GM12878 (cell line): ENCODE results near the gene CCDC91. TPM values are rescaled to one million over a fixed set of nuclear protein-coding genes. Genes with fewer than 3 reads are reported as not detected.

Experiments
- CHD2 ChIP-seq: IDR thresholded peaks from 2 replicates; pipeline ENCODE4 v1.6.1; 2011; ENCODE audit warnings: low read depth, low read length, improper control_type of control experiment, borderline replicate concordance
- CREB1 ChIP-seq: IDR thresholded peaks from 2 replicates; pipeline ENCODE4 v1.6.1; 2012; ENCODE audit warnings: low read depth, mild to moderate bottlenecking, inconsistent platforms
- E2F8 ChIP-seq: fragments of 450-650 bp; IDR thresholded peaks from 2 replicates; pipeline ENCODE4 v1.6.1; 2018; ENCODE audit warnings: mild to moderate bottlenecking, low read depth, moderate library complexity; ENCODE audit not compliant: partially characterized antibody
- E4F1 ChIP-seq: fragments of 450-650 bp; IDR thresholded peaks from 2 replicates; pipeline ENCODE4 v1.6.1; 2018; ENCODE audit warnings: borderline replicate concordance, mild to moderate bottlenecking; ENCODE audit not compliant: partially characterized antibody
- ESRRA ChIP-seq: IDR thresholded peaks from 2 replicates; pipeline ENCODE4 v1.6.1; 2012; ENCODE audit warnings: mild to moderate bottlenecking, low read length, improper control_type of control experiment
- ETV6 ChIP-seq, 2 experiments: fragments of 450-650 bp in 1 of 2; IDR thresholded peaks in 1 of 2; conservative IDR thresholded peaks in 1 of 2; 2 replicates each; pipeline ENCODE4 v1.6.1; 2014; ENCODE audit warnings: antibody characterized with exemption in 1 of 2, borderline replicate concordance in 1 of 2, low read depth in 1 of 2, mild to moderate bottlenecking in 1 of 2, moderate library complexity in 1 of 2
- GABPA ChIP-seq: IDR thresholded peaks from 2 replicates; pipeline ENCODE4 v1.6.1; 2014; ENCODE audit warnings: antibody characterized with exemption, low read depth, mild to moderate bottlenecking, inconsistent platforms
- GATAD2B ChIP-seq: fragments of 450-650 bp; conservative IDR thresholded peaks from 2 replicates; pipeline ENCODE4 v1.6.1; 2017; ENCODE audit warnings: low read depth, mild to moderate bottlenecking, moderate library complexity
- HCFC1 ChIP-seq: fragments of 150-350 bp; IDR thresholded peaks from 2 replicates; pipeline ENCODE4 v1.6.1; 2014; ENCODE audit warnings: low read length
- IKZF1 ChIP-seq: fragments of 450-650 bp; conservative IDR thresholded peaks from 2 replicates; pipeline ENCODE4 v1.6.1; 2017; ENCODE audit warnings: antibody characterized with exemption, mild to moderate bottlenecking
- JUNB ChIP-seq: IDR thresholded peaks from 2 replicates; pipeline ENCODE4 v1.6.1; 2016; ENCODE audit warnings: antibody characterized with exemption, mild to moderate bottlenecking
- LARP7 ChIP-seq: fragments of 450-650 bp; IDR thresholded peaks from 2 replicates; pipeline ENCODE4 v1.6.1; 2017; ENCODE audit warnings: mild to moderate bottlenecking
- MAX ChIP-seq: IDR thresholded peaks from 2 replicates; pipeline ENCODE4 v1.6.1; 2012; ENCODE audit warnings: low read depth, low read length, improper control_type of control experiment
- MEF2A ChIP-seq: IDR thresholded peaks from 2 replicates; pipeline ENCODE4 v1.6.1; 2011; ENCODE audit warnings: low read depth, mild to moderate bottlenecking, low read length, moderate library complexity; ENCODE audit not compliant: insufficient read depth
- MXI1 ChIP-seq: fragments of 150-350 bp; IDR thresholded peaks from 2 replicates; pipeline ENCODE4 v1.6.1; 2011; ENCODE audit warnings: low read depth, mild to moderate bottlenecking, inconsistent platforms, low read length, improper control_type of control experiment
- NFYA ChIP-seq: IDR thresholded peaks from 2 replicates; pipeline ENCODE4 v1.6.1; 2011; ENCODE audit warnings: low read depth, mild to moderate bottlenecking, low read length, improper control_type of control experiment, borderline replicate concordance
- NR2F1 ChIP-seq: fragments of 450-650 bp; conservative IDR thresholded peaks from 2 replicates; pipeline ENCODE4 v1.6.1; 2017; ENCODE audit warnings: mild to moderate bottlenecking
- NRF1 ChIP-seq: conservative IDR thresholded peaks from 2 replicates; pipeline ENCODE4 v1.6.1; 2011; ENCODE audit warnings: mild to moderate bottlenecking, low read depth, low read length, improper control_type of control experiment
- PAX5 ChIP-seq: IDR thresholded peaks from 2 replicates; pipeline ENCODE4 v1.6.1; 2011; ENCODE audit warnings: low read depth, low read length, borderline replicate concordance
- POLR2A ChIP-seq: IDR thresholded peaks from 2 replicates; pipeline ENCODE4 v1.6.1; 2011; ENCODE audit warnings: low read depth, mild to moderate bottlenecking, low read length
- POLR2AphosphoS2 ChIP-seq: IDR thresholded peaks from 2 replicates; pipeline ENCODE4 v1.6.1; 2011; ENCODE audit warnings: low read depth, mild to moderate bottlenecking, low read length, improper control_type of control experiment, moderate library complexity
- RELA ChIP-seq: fragments of 450-650 bp; IDR thresholded peaks from 2 replicates; pipeline ENCODE4 v1.8.0; 2014; ENCODE audit warnings: borderline replicate concordance; ENCODE audit not compliant: partially characterized antibody
- SIX5 ChIP-seq: IDR thresholded peaks from 2 replicates; pipeline ENCODE4 v1.6.1; 2011; ENCODE audit warnings: mild to moderate bottlenecking, low read depth, low read length, moderate library complexity; ENCODE audit not compliant: severe bottlenecking
- SMC3 ChIP-seq: IDR thresholded peaks from 2 replicates; pipeline ENCODE4 v1.6.1; 2011; ENCODE audit warnings: low read length, improper control_type of control experiment, borderline replicate concordance
- SREBF2 ChIP-seq: IDR thresholded peaks from 2 replicates; pipeline ENCODE4 v1.6.1; 2012; ENCODE audit warnings: mild to moderate bottlenecking, low read length
- SRF ChIP-seq, 2 experiments: IDR thresholded peaks; 2 replicates each; pipeline ENCODE4 v1.6.1; 2011; ENCODE audit warnings: low read depth in 2 of 2, low read length in 2 of 2, mild to moderate bottlenecking in 1 of 2, moderate library complexity in 1 of 2
- YY1 ChIP-seq: IDR thresholded peaks from 2 replicates; pipeline ENCODE4 v1.6.1; 2011; ENCODE audit warnings: low read depth, mild to moderate bottlenecking, low read length
- ZNF274 ChIP-seq: IDR thresholded peaks from one replicate; pipeline ENCODE4 v1.8.0; 2011; ENCODE audit not compliant: insufficient read length, insufficient read depth
- polyA plus RNA-seq, 11 experiments: library from polyadenylated mRNA; depleted of rRNA in 4 of 11; unstranded in 6 of 11; stranded (reverse) in 5 of 11; fragments of >200 nt; fragmentation: Nextera tagmentation in 4 of 11; fragmentation: Illumina TruSeq in 1 of 11; extraction: Ambion mirVana in 4 of 11; extraction: Trizol in 1 of 11; gene quantifications; 1 replicate in 1 of 11; 2 replicates in 10 of 11; pipeline versions ENCODE4 v1.2.1 to v1.2.3, GENCODE V29; 2011 to 2016; ENCODE audit warnings: inconsistent platforms in 2 of 11, missing spikeins in 2 of 11, low read depth in 1 of 11
- total RNA-seq, 4 experiments: library from RNA; depleted of rRNA in 3 of 4; stranded (reverse); fragments of >200 nt in 3 of 4; fragmentation: Illumina TruSeq in 1 of 4; extraction: Trizol in 1 of 4; gene quantifications; 2 replicates each; pipeline versions ENCODE4 v1.2.1 to v1.2.3, GENCODE V29; 2013 to 2021

CCDC91 gene
- total and polyA plus RNA-seq, 10 of the 15 experiments (the other 5 are each of a cell fraction or from before 2014, with no cell fraction given): 6.1 to 24.9 (median 16.5) TPM

GRCh38 chr12:28190321-28191050 lies at the start of gene CCDC91 (continued):
- TF ChIP-seq IKZF1 (peak; percentile 71), ETV6 (conservative IDR thresholded peaks at IDR 0.05 in 1 of 2, IDR thresholded peaks at IDR 0.05 in 1 of 2; ENCODE audit: borderline replicate concordance in 1 of 2, low read depth in 1 of 2) (no peak), LARP7 (peak; percentile 36; the same call in 1 of the 2 replicates), JUNB (no peak), POLR2AphosphoS2 (peak; percentile 79), ESRRA (no peak), ZNF274 (no peak), MEF2A (no peak), MXI1 (peak; percentile 64), SIX5 (no peak), SREBF2 (no peak), CHD2 (no peak; the same call in 1 of the 2 replicates), NFYA (no peak), YY1 (peak; percentile 31; the same call in 1 of the 2 replicates), PAX5 (peak; percentile 100), E2F8 (no peak), HCFC1 (peak; percentile 59), SRF (IDR thresholded peaks at IDR 0.05; ENCODE audit: low read depth in 2 of 2, low read length in 2 of 2) (no peak), POLR2A (peak; percentile 94), CREB1 (peak; percentile 85), GATAD2B (peak; percentile 95), SMC3 (no peak; the same call in 1 of the 2 replicates), NR2F1 (peak; percentile 91), RELA (peak; percentile 56), GABPA (peak; percentile 92), MAX (peak; percentile 96), E4F1 (peak; percentile 71), NRF1 (no peak)
